Colonic mucosa (tissue), 4 donors: Measurements from ENCODE around the gene AVPR2. TPM values are rescaled to one million over a fixed set of nuclear protein-coding genes. Genes with fewer than 3 reads are reported as not detected.

Source experiments
- DNase-seq: peaks from one replicate; pipeline ENCODE4 v3.0.0-alpha.2; 2020
- H3K27ac ChIP-seq: fragments of 200-600 bp; one replicate; pipeline ENCODE4 v1.8.0; 2021
- H3K27me3 ChIP-seq: fragments of 200-600 bp; one replicate; pipeline ENCODE4 v1.8.0; 2021
- H3K36me3 ChIP-seq: fragments of 200-600 bp; one replicate; pipeline ENCODE4 v1.8.0; 2021
- H3K4me1 ChIP-seq: fragments of 200-600 bp; one replicate; pipeline ENCODE4 v1.8.0; 2021; ENCODE audit warnings: mild to moderate bottlenecking
- H3K4me3 ChIP-seq: fragments of 200-600 bp; one replicate; pipeline ENCODE4 v1.8.0; 2021
- H3K9ac ChIP-seq, 2 donors: one replicate each; pipeline ENCODE4 v1.7.0; 2013; ENCODE audit warnings: control low read depth in 2 of 2, low read depth in 2 of 2, low read length in 2 of 2
- H3K9me3 ChIP-seq: fragments of 200-600 bp; one replicate; pipeline ENCODE4 v1.8.0; 2021
- CTCF ChIP-seq: fragments of 200-600 bp; IDR thresholded peaks from one replicate; pipeline ENCODE4 v1.8.0; 2022; ENCODE audit warnings: antibody characterized with exemption, mild to moderate bottlenecking
- intact Hi-C: fragments of 100-400 bp; cut with DNase I; formaldehyde crosslinking; loops from one replicate; pipeline ENCODE4 v1.14.1; 2022
- total RNA-seq, 2 donors: library from RNA; stranded (reverse); fragmentation: NEBNext Ultra II Directional in 1 of 2; extraction: Animal tissue kit (Norgen Biotek cat#: 25700) in 1 of 2; gene quantifications; one replicate each; pipeline ENCODE4 v1.2.1, GENCODE V29; 2021
- donor health status: healthy.
- donor health status: DM: no; HTN: no; CAD: no.
- donor health status: DM: no; HTN: no; CAD: no.

Gene AVPR2
- total RNA-seq: under 1 TPM in 1 of 2 donors, not detected in 1; 0.24 TPM

- no peak for TF ChIP-seq CTCF
- Histone ChIP-seq H3K27ac (no peak within 1 kb of the TSS), H3K27me3 (no peaks in the 10 kb centered on the region), H3K9ac (no peak within 1 kb of the TSS), H3K9me3 (no peaks in the 10 kb centered on the region), H3K4me1 (no peaks in the 10 kb centered on the region), H3K36me3 (no peaks in the 10 kb centered on the region), H3K4me3 (no peak within 1 kb of the TSS)
- intact Hi-C loops: no loop called here
- DNase-seq: no peak
These were observed at the start of gene AVPR2 for GRCh38 chrX:153903991-153904957. AVPR2 (plus strand) TSS chrX:153904673; CDS start chrX:153905146, 473 bp downstream.

- TF ChIP-seq CTCF: no peak
- H3K9me3 ChIP-seq: no peaks in the 10 kb centered on the region
- DNase-seq: no peak
- H3K4me1 ChIP-seq: no peaks in the 10 kb centered on the region
- no peaks in the 10 kb centered on the region for H3K27me3 ChIP-seq
- intact Hi-C loops: no loop called here
- H3K9ac ChIP-seq: no peak overlapping the region
- H3K4me3 ChIP-seq: no peak overlapping the region
- H3K36me3 ChIP-seq: no peaks in the 10 kb centered on the region
- no peak overlapping the region for H3K27ac ChIP-seq
These were observed 49.8 kb upstream of the AVPR2 start for GRCh38 chrX:153854702-153855101.

- DNase-seq: no peak
- no peak overlapping the region for H3K4me3 ChIP-seq
- H3K27me3 ChIP-seq: peaks cover 2% of the 10 kb centered on the region
- TF ChIP-seq CTCF: no peak
- H3K9me3 ChIP-seq: no peaks in the 10 kb centered on the region
- no peak overlapping the region for H3K9ac ChIP-seq
- intact Hi-C loops: no loop called here
- no peak overlapping the region for H3K27ac ChIP-seq
- H3K4me1 ChIP-seq: no peaks in the 10 kb centered on the region
- H3K36me3 ChIP-seq: no peaks in the 10 kb centered on the region
These were observed 47.0 kb upstream of the AVPR2 start for GRCh38 chrX:153857348-153857903.

GRCh38 chrX:153861151-153861550, 43.3 kb upstream of the AVPR2 start:
- DNase-seq: peak; percentile 37

More at GRCh38 chrX:153861151-153861550, 43.3 kb upstream of the AVPR2 start:
- no peak for TF ChIP-seq CTCF
- Histone ChIP-seq H3K4me1 (no peaks in the 10 kb centered on the region), H3K9me3 (no peaks in the 10 kb centered on the region), H3K4me3 (no peak overlapping the region), H3K36me3 (no peaks in the 10 kb centered on the region), H3K27ac (no peak overlapping the region), H3K9ac (no peak overlapping the region), H3K27me3 (peaks cover 5% of the 10 kb centered on the region)
- intact Hi-C loops: no loop called here
